HCT116 (cell line): Measurements from ENCODE around the gene INAFM1. TPM values are rescaled to one million over a fixed set of nuclear protein-coding genes. Genes with fewer than 3 reads are reported as not detected.
"Not testable (repeated sequence)": the region's sequence is repeated elsewhere in the genome, so short reads cannot be mapped to it uniquely, and the experiment has no call there.

Source experiments
- ATAC-seq: fragments of 200-7000 bp; cut with Tn5 transposase; 2 replicates; pipeline ENCODE4 v1.9.1; 2020; ENCODE audit warnings: mild to moderate bottlenecking, moderate library complexity
- BruUV-seq: library from RNA; stranded (reverse); fragments of 400-500 nt; replicated peaks from 2 replicates; lab custom pipeline; 2021; lab: Mats Ljungman, UMichigan
- CTCF ChIA-PET: fragments of 300-600 bp; sonication (Branson Sonifier 250); formaldehyde crosslinking; loops from one replicate; lab custom pipeline; 2021; ENCODE audit warnings: antibody characterized with exemption; lab: Charles Lee
- POLR2A ChIA-PET: fragments of 300-600, 350-600 bp; sonication (Branson Sonifier 250); formaldehyde crosslinking; loops from one replicate; lab custom pipeline; 2021; ENCODE audit warnings: antibody characterized with exemption; lab: Charles Lee
- RAD21 ChIA-PET, 2 experiments: fragments of 300-600 bp; sonication (Branson Sonifier 250); formaldehyde crosslinking; loops; one replicate each; lab custom pipeline; 2023; ENCODE audit warnings: low total read pairs in 2 of 2; ENCODE audit not compliant: uncharacterized antibody in 2 of 2, unreplicated experiment in 2 of 2, low non-redundant PET in 1 of 2; lab: Charles Lee
- DNase-seq: peaks from one replicate; pipeline ENCODE4 v3.0.0-alpha.2; 2010; ENCODE audit warnings: low read depth, low spot score
- H2AFZ ChIP-seq: fragments of 200-600 bp; shearing (Covaris generic), sonication (generic); 2 replicates; pipeline ENCODE4 v1.6.1; 2017; ENCODE audit warnings: low read depth, mixed run types, mixed read lengths, antibody characterized with exemption, low read length; ENCODE audit not compliant: poor library complexity, severe bottlenecking
- H3K27ac ChIP-seq: 2 replicates; pipeline ENCODE4 v1.5.1; 2012; ENCODE audit warnings: low read depth, low read length
- H3K27me3 ChIP-seq: fragments of 200-600 bp; sonication (generic); 2 replicates; pipeline ENCODE4 v1.6.1; 2016; ENCODE audit warnings: mixed run types, low read length, mixed read lengths; ENCODE audit not compliant: insufficient read depth
- H3K36me3 ChIP-seq, 2 experiments: fragments of 200-500 bp in 1 of 2; fragments of 200-600 bp in 1 of 2; sonication (Bioruptor generic) in 1 of 2; sonication (generic) in 1 of 2; 2 replicates each; pipeline versions ENCODE4 v1.5.1 to v1.6.1; 2014 to 2016; ENCODE audit warnings: low read length in 2 of 2, inconsistent platforms in 1 of 2, mixed read lengths in 1 of 2, mixed run types in 1 of 2; ENCODE audit not compliant: insufficient read depth in 2 of 2, control insufficient read depth in 1 of 2
- H3K4me1 ChIP-seq, 2 experiments: fragments of 200-600 bp in 1 of 2; sonication (generic) in 1 of 2; 2 replicates each; pipeline versions ENCODE4 v1.5.1 to v1.6.1; 2012 to 2017; ENCODE audit warnings: low read length in 2 of 2, inconsistent platforms in 1 of 2, mild to moderate bottlenecking in 1 of 2, mixed read lengths in 1 of 2, mixed run types in 1 of 2, moderate library complexity in 1 of 2; ENCODE audit not compliant: insufficient read depth in 2 of 2, control insufficient read depth in 1 of 2
- H3K4me2 ChIP-seq: fragments of 200-600 bp; sonication (generic); 2 replicates; pipeline ENCODE4 v1.6.1; 2017; ENCODE audit warnings: mixed run types, low read length, mixed read lengths
- H3K4me3 ChIP-seq, 2 experiments: fragments of 200-600 bp in 1 of 2; sonication (generic) in 1 of 2; replicated peaks in 1 of 2; 2 replicates each; pipeline ENCODE4 v1.5.1; 2011 to 2016; ENCODE audit warnings: low read length in 2 of 2, control low read depth in 1 of 2, low read depth in 1 of 2, mild to moderate bottlenecking in 1 of 2, mixed read lengths in 1 of 2, mixed run types in 1 of 2
- H3K79me2 ChIP-seq: fragments of 200-600 bp; sonication (generic); 2 replicates; pipeline ENCODE4 v1.6.1; 2017; ENCODE audit warnings: mild to moderate bottlenecking, mixed run types, low read length, moderate library complexity, mixed read lengths; ENCODE audit not compliant: insufficient read depth
- H3K9ac ChIP-seq: fragments of 200-600 bp; sonication (generic); 2 replicates; pipeline ENCODE4 v1.6.1; 2016; ENCODE audit warnings: low read length, mixed read lengths
- H3K9me2 ChIP-seq: fragments of 200-600 bp; sonication (generic), shearing (Covaris generic); 2 replicates; pipeline ENCODE4 v1.6.1; 2017; ENCODE audit warnings: mixed run types, mild to moderate bottlenecking, moderate library complexity; ENCODE audit not compliant: insufficient read depth
- H3K9me3 ChIP-seq, 2 experiments: fragments of 200-500 bp in 1 of 2; fragments of 200-600 bp in 1 of 2; sonication (Bioruptor generic) in 1 of 2; sonication (generic) in 1 of 2; 2 replicates each; pipeline ENCODE4 v1.6.1; 2014 to 2017; ENCODE audit warnings: low read length in 2 of 2, mixed read lengths in 2 of 2, inconsistent platforms in 1 of 2, low read depth in 1 of 2, mild to moderate bottlenecking in 1 of 2, mixed run types in 1 of 2, moderate library complexity in 1 of 2; ENCODE audit not compliant: control insufficient read depth in 1 of 2, insufficient read depth in 1 of 2
- H4K20me1 ChIP-seq: fragments of 200-600 bp; sonication (generic), shearing (Covaris generic); 2 replicates; pipeline ENCODE4 v1.6.1; 2017; ENCODE audit warnings: mixed run types, mild to moderate bottlenecking, moderate library complexity; ENCODE audit not compliant: insufficient read depth
- EGR1 ChIP-seq: IDR thresholded peaks from 2 replicates; pipeline ENCODE4 v1.6.1; 2012; ENCODE audit warnings: low read depth
- ELF1 ChIP-seq: IDR thresholded peaks from 2 replicates; pipeline ENCODE4 v1.6.1; 2012; ENCODE audit warnings: low read depth, borderline replicate concordance
- EZH2 ChIP-seq: fragments of 200-600 bp; sonication (generic); IDR thresholded peaks from 2 replicates; pipeline ENCODE4 v1.6.1; 2017; ENCODE audit warnings: antibody characterized with exemption, mixed run types
- EZH2phosphoT487 ChIP-seq: fragments of 200-600 bp; IDR thresholded peaks from 2 replicates; pipeline ENCODE4 v1.6.1; 2018; ENCODE audit warnings: antibody characterized with exemption, borderline replicate concordance
- JUND ChIP-seq: IDR thresholded peaks from 2 replicates; pipeline ENCODE4 v1.6.1; 2012
- RAD21 ChIP-seq: IDR thresholded peaks from 2 replicates; pipeline ENCODE4 v1.6.1; 2012; ENCODE audit warnings: low read depth, mild to moderate bottlenecking
- REST ChIP-seq: IDR thresholded peaks from 2 replicates; pipeline ENCODE4 v1.6.1; 2012; ENCODE audit warnings: low read depth
- SRF ChIP-seq: IDR thresholded peaks from 2 replicates; pipeline ENCODE4 v1.6.1; 2012; ENCODE audit warnings: low read depth
- TCF7L2 ChIP-seq: IDR thresholded peaks from 2 replicates; pipeline ENCODE4 v1.7.0; 2011; ENCODE audit warnings: borderline replicate concordance, inconsistent platforms; ENCODE audit not compliant: insufficient read depth, insufficient read length; ENCODE audit errors: extremely low read depth
- intact Hi-C: fragments of 100-400 bp; cut with micrococcal nuclease; formaldehyde crosslinking; loops from 2 replicates; pipeline ENCODE4 v1.10.0; 2022
- total RNA-seq: library from RNA; stranded (reverse); gene quantifications from one replicate; pipeline ENCODE4 v1.2.1, GENCODE V29; 2021; ENCODE audit not compliant: unreplicated experiment

INAFM1 gene
- total RNA-seq, 1 experiment from 2014 or later, result 22.9 TPM

GRCh38 chr19:47261946-47262793, 12.5 kb upstream of the INAFM1 start:
- H3K4me3 ChIP-seq, H4K20me1 ChIP-seq, BruUV-seq, H3K9me3 ChIP-seq, H2AFZ ChIP-seq, CTCF ChIA-PET, H3K4me2 ChIP-seq, H3K9me2 ChIP-seq, intact Hi-C loops, ATAC-seq, H3K4me1 ChIP-seq, H3K27me3 ChIP-seq, H3K27ac ChIP-seq, H3K9ac ChIP-seq, POLR2A ChIA-PET, DNase-seq: not testable (repeated sequence)
- Histone ChIP-seq H3K79me2 (peaks cover 27% of the 10 kb centered on the region), H3K36me3 (peaks cover 30 to 42% of the 10 kb centered on the region in 2 experiments; a peak in 3 of 4 replicates)
- RAD21 ChIA-PET, result interaction anchor here in 1 of 2 experiments (0.7 kb wide), 1 partner anchor 50 kb away, joined by 3 read pairs; no protein-coding TSS in a partner anchor

GRCh38 chr19:47264629-47265028, 10.1 kb upstream of the INAFM1 start:
- H3K4me3 ChIP-seq, result no peak overlapping the region
- no peaks in the 10 kb centered on the region for H3K9me3 ChIP-seq
- POLR2A ChIA-PET, result no interaction called here
- no TSS peak for BruUV-seq
- peaks cover 28 to 29% of the 10 kb centered on the region in 2 experiments; a peak in 3 of 4 replicates for H3K36me3 ChIP-seq
- H3K9ac ChIP-seq, result no peak overlapping the region
- ATAC-seq, result no peak
- H3K79me2 ChIP-seq, result peaks cover 4% of the 10 kb centered on the region; the same call in 1 of the 2 replicates
- CTCF ChIA-PET, result no interaction called here
- intact Hi-C loops, result no loop called here
- no peaks in the 10 kb centered on the region for H3K9me2 ChIP-seq
- H3K4me2 ChIP-seq, result no peak overlapping the region
- RAD21 ChIA-PET, result interaction anchor here in 1 of 2 experiments (0.6 kb wide), 1 partner anchor 9 kb away, joined by 3 read pairs; no protein-coding TSS in a partner anchor
- H3K4me1 ChIP-seq, result no peaks in the 10 kb centered on the region
- H2AFZ ChIP-seq, result no peak overlapping the region
- no peak overlapping the region for H3K27ac ChIP-seq
- no peak for DNase-seq
- TF ChIP-seq EGR1 (no peak), SRF (no peak), EZH2phosphoT487 (no peak), TCF7L2 (no peak), REST (no peak), ELF1 (no peak), EZH2 (no peak), JUND (no peak), RAD21 (no peak)
- no peaks in the 10 kb centered on the region for H3K27me3 ChIP-seq
- no peaks in the 10 kb centered on the region for H4K20me1 ChIP-seq
